GM23248 (cell line): ENCODE measurements around the gene ANKRD6.

Experiments used
- EZH2 ChIP-seq: fragments of 200-600 bp; sonication (generic); IDR thresholded peaks from 2 replicates; pipeline ENCODE4 v1.6.1; 2018; ENCODE audit warnings: antibody characterized with exemption, mild to moderate bottlenecking; ENCODE audit not compliant: insufficient read depth, poor library complexity, severe bottlenecking
- EZH2phosphoT487 ChIP-seq: fragments of 200-600 bp; sonication (generic); IDR thresholded peaks from 2 replicates; pipeline ENCODE4 v1.6.1; 2018; ENCODE audit warnings: antibody characterized with exemption, moderate library complexity, mild to moderate bottlenecking, low read depth; ENCODE audit not compliant: insufficient read depth

DNA sequence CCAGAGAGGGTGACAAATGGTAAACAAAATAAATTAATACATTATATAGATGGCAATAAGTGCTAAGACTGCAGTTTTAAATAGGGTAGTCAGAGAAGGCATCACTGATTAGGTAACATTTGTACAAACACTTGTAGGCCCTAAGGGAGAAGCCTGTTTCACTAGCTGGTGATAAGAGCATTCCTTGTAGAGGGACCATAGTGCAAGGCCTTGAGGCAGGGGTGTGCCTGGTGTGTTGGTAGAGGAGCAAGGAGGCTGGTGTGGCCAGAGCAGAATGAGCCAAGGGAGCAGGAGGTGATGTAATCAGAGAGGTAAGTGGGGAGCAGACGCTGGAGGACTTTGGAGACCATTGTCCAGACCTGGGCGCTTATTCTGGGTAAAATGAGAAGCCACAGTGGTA lies 70.7 kb downstream of the ANKRD6 start:
- TF ChIP-seq EZH2phosphoT487 (no peak), EZH2 (no peak)
